NCI-H69 (cell line): ENCODE measurements around the gene SOX18.

Experiments
- DNase-seq: peaks from one replicate; lab custom pipeline; 2025; lab: John Stamatoyannopoulos, UW

Gene SOX18

GRCh38 chr20:64051561-64052325 is 2.3 kb upstream of the SOX18 start:
- DNase-seq = no peak

- no peak for DNase-seq
Measured at GRCh38 chr20:64051033-64051452, 1.6 kb upstream of the SOX18 start.

- DNase-seq = no peak
Measured at GRCh38 chr20:64050261-64051032, 1.0 kb upstream of the SOX18 start.

- DNase-seq = no peak
Measured at GRCh38 chr20:64049878-64050260, 430 bp upstream of the SOX18 start.

GRCh38 chr20:64048402-64049044 is 916 bp downstream of the SOX18 start:
- DNase-seq = no peak

GRCh38 chr20:64047968-64048401 is 1.5 kb downstream of the SOX18 start:
- no peak for DNase-seq

GRCh38 chr20:64047046-64047389 is 2.4 kb downstream of the SOX18 start:
- no peak for DNase-seq

- peak; percentile 19 for DNase-seq
Measured at GRCh38 chr20:64045346-64046011, 4.0 kb downstream of the SOX18 start.

- DNase-seq = peak; percentile 51
Measured at GRCh38 chr20:64044484-64045247, 4.8 kb downstream of the SOX18 start.

GRCh38 chr20:64043768-64044167 is 5.7 kb downstream of the SOX18 start:
- no peak for DNase-seq

- DNase-seq = peak; percentile 39
Measured at GRCh38 chr20:64042054-64042781, 7.2 kb downstream of the SOX18 start.

- DNase-seq = no peak
Measured at GRCh38 chr20:64041781-64042053, 7.7 kb downstream of the SOX18 start.

GRCh38 chr20:64041040-64041780 is 8.2 kb downstream of the SOX18 start:
- peak; percentile 29 for DNase-seq

GRCh38 chr20:64040231-64041039 is 9.0 kb downstream of the SOX18 start:
- DNase-seq = no peak

- DNase-seq = peak; percentile 16
Measured at GRCh38 chr20:64039293-64040160, 9.9 kb downstream of the SOX18 start.

GRCh38 chr20:64038565-64039292 is 10.7 kb downstream of the SOX18 start:
- DNase-seq = peak; percentile 79

- DNase-seq = peak; percentile 63
Measured at GRCh38 chr20:64038224-64038564, 11.2 kb downstream of the SOX18 start.
